NCI-H226 (cell line): Measurements from ENCODE around the gene TTLL7.

ENCODE experiments used
- DNase-seq: peaks from one replicate; pipeline ENCODE4 v3.0.0-alpha.2; 2015

Gene TTLL7

GRCh38 chr1:83998498-83999315 lies at the start of gene TTLL7:
Gene TTLL7 (minus strand): TSS chr1:83999132. CDS start chr1:83952211, 46,921 bp downstream.
- DNase-seq = no peak

- DNase-seq = no peak
These were observed 43.5 kb upstream of the TTLL7 start for GRCh38 chr1:84042461-84042860.

GRCh38 chr1:84037758-84038611 lies 39.1 kb upstream of the TTLL7 start:
- no peak for DNase-seq

- no peak for DNase-seq
These were observed 32.9 kb upstream of the TTLL7 start for GRCh38 chr1:84031802-84032327.

GRCh38 chr1:84027368-84027767 lies 28.4 kb upstream of the TTLL7 start:
- DNase-seq = no peak

- DNase-seq = no peak
These were observed 27.0 kb upstream of the TTLL7 start for GRCh38 chr1:84025966-84026365.

- DNase-seq = no peak
These were observed 22.9 kb upstream of the TTLL7 start for GRCh38 chr1:84021822-84022221.

GRCh38 chr1:84020151-84020550 lies 21.2 kb upstream of the TTLL7 start:
- no peak for DNase-seq

- DNase-seq = no peak
These were observed 20.3 kb upstream of the TTLL7 start for GRCh38 chr1:84019217-84019616.

- DNase-seq = no peak
These were observed 14.8 kb upstream of the TTLL7 start for GRCh38 chr1:84013708-84014107.

- DNase-seq = no peak
These were observed 13.1 kb upstream of the TTLL7 start for GRCh38 chr1:84012018-84012417.

- no peak for DNase-seq
These were observed 11.2 kb upstream of the TTLL7 start for GRCh38 chr1:84010136-84010535.

GRCh38 chr1:84008631-84009030 lies 9.7 kb upstream of the TTLL7 start:
- DNase-seq = no peak

- no peak for DNase-seq
These were observed 7.7 kb upstream of the TTLL7 start for GRCh38 chr1:84006591-84006990.

GRCh38 chr1:84001501-84001900 lies 2.6 kb upstream of the TTLL7 start:
- no peak for DNase-seq

GRCh38 chr1:84000954-84001495 lies 2.1 kb upstream of the TTLL7 start:
- DNase-seq = no peak

GRCh38 chr1:84000196-84000885 lies 1.4 kb upstream of the TTLL7 start:
- DNase-seq = no peak

GRCh38 chr1:83999316-83999819 lies 436 bp upstream of the TTLL7 start:
- DNase-seq = no peak

- DNase-seq = no peak
These were observed 781 bp downstream of the TTLL7 start for GRCh38 chr1:83998205-83998497.

GRCh38 chr1:83997631-83998030 lies 1.3 kb downstream of the TTLL7 start:
- DNase-seq = no peak

- peak; percentile 70 for DNase-seq
These were observed 2.3 kb downstream of the TTLL7 start for GRCh38 chr1:83996621-83997020.

GRCh38 chr1:83996191-83996590 lies 2.7 kb downstream of the TTLL7 start:
- DNase-seq = no peak

- DNase-seq = no peak
These were observed 3.3 kb downstream of the TTLL7 start for GRCh38 chr1:83995649-83996048.
